ENCODE measurements around the gene UBE2H.

- TF ChIP-seq CTCF (IDR thresholded peaks at IDR 0.05; ENCODE audit: low read depth, low read length, missing input control) (no peak), YY1 (IDR thresholded peaks at IDR 0.05) (peak; percentile 35), GABPA (IDR thresholded peaks at IDR 0.05 in 1 of 2, conservative IDR thresholded peaks at IDR 0.05 in 1 of 2) (no peak), TAF1 (conservative IDR thresholded peaks at IDR 0.05) (no peak), EGR1 (IDR thresholded peaks at IDR 0.05; ENCODE audit: low read depth in 2 of 2) (no peak), REST (IDR thresholded peaks at IDR 0.05) (peak; percentile 56), RXRA (IDR thresholded peaks at IDR 0.05) (peak; percentile 63 to 73), JUND (IDR thresholded peaks at IDR 0.05) (peak in 1 of 2 donors; percentile 21), SP1 (IDR thresholded peaks at IDR 0.05) (peak; percentile 63), RAD21 (IDR thresholded peaks at IDR 0.05) (peak in 1 of 2 donors; percentile 58)
These were observed 37.8 kb upstream of the UBE2H start for GRCh38 chr7:129990403-129991192.
